WTC11 (cell line): Measurements from ENCODE around the gene CROCC.

Source experiments
- ATF2 ChIP-seq: sonication (generic); formaldehyde crosslinking; IDR thresholded peaks from 2 replicates; pipeline ENCODE4 v1.8.1; 2022; ENCODE audit warnings: low read depth, missing genetic modification reagents, borderline replicate concordance
- ATF6 ChIP-seq: sonication (generic); formaldehyde crosslinking; IDR thresholded peaks from 2 replicates; pipeline ENCODE4 v1.8.1; 2023; ENCODE audit warnings: mild to moderate bottlenecking, missing genetic modification reagents
- CTCF ChIP-seq: fragments of 200-600 bp; IDR thresholded peaks from 2 replicates; pipeline ENCODE4 v1.8.0; 2022; ENCODE audit warnings: antibody characterized with exemption
- ELF4 ChIP-seq: sonication (generic); formaldehyde crosslinking; IDR thresholded peaks from 2 replicates; pipeline ENCODE4 v1.8.1; 2022; ENCODE audit warnings: low read depth, mild to moderate bottlenecking, moderate library complexity, missing genetic modification reagents
- FOXP4 ChIP-seq: sonication (generic); formaldehyde crosslinking; IDR thresholded peaks from 2 replicates; pipeline ENCODE4 v1.8.0; 2022; ENCODE audit warnings: mild to moderate bottlenecking, missing genetic modification reagents
- MAX ChIP-seq: sonication (generic); formaldehyde crosslinking; IDR thresholded peaks from 2 replicates; pipeline ENCODE4 v1.8.0; 2022; ENCODE audit warnings: mild to moderate bottlenecking, missing genetic modification reagents
- NFE2L1 ChIP-seq: sonication (generic); formaldehyde crosslinking; IDR thresholded peaks from 2 replicates; pipeline ENCODE4 v1.8.1; 2023; ENCODE audit warnings: missing genetic modification reagents
- NFYB ChIP-seq: sonication (generic); formaldehyde crosslinking; conservative IDR thresholded peaks from 2 replicates; pipeline ENCODE4 v1.8.0; 2022; ENCODE audit warnings: low read depth, missing genetic modification reagents
- SOX15 ChIP-seq: fragments of 250-450 bp; sonication (Bioruptor Pico); IDR thresholded peaks from 2 replicates; pipeline ENCODE4 v1.9.0; 2021; ENCODE audit warnings: mild to moderate bottlenecking
- ZNF121 ChIP-seq: sonication (generic); formaldehyde crosslinking; IDR thresholded peaks from 2 replicates; pipeline ENCODE4 v1.8.0; 2023; ENCODE audit warnings: missing genetic modification reagents
- ZNF512 ChIP-seq: sonication (generic); formaldehyde crosslinking; IDR thresholded peaks from 2 replicates; pipeline ENCODE4 v1.8.1; 2022; ENCODE audit warnings: missing genetic modification reagents, borderline replicate concordance

GRCh38 chr1:17009706-17010105 lies 88.0 kb downstream of the CROCC start:
- TF ChIP-seq CTCF, result no peak
- no peak for TF ChIP-seq ZNF121 (CRISPR knock-in tag)
- no peak for TF ChIP-seq FOXP4 (CRISPR knock-in tag)
- TF ChIP-seq ELF4 (CRISPR knock-in tag), result no peak
- no peak for TF ChIP-seq SOX15 (CRISPR knock-in tag)
- no peak for TF ChIP-seq MAX (CRISPR knock-in tag)
- TF ChIP-seq NFYB (CRISPR knock-in tag), result no peak
- TF ChIP-seq ZNF512 (CRISPR knock-in tag), result no peak
- no peak for TF ChIP-seq ATF2 (CRISPR knock-in tag)
- TF ChIP-seq ATF6, result no peak
- no peak for TF ChIP-seq NFE2L1 (CRISPR knock-in tag)
